Esophagus squamous epithelium (tissue), 4 donors: ENCODE results near the gene SYNGR2.

ENCODE experiments used
- CTCF ChIP-seq, 6 experiments: fragments of 450-650 bp in 4 of 6; fragments of 200-600 bp in 2 of 6; sonication (generic) in 2 of 6; IDR thresholded peaks; one replicate each; pipeline ENCODE4 v1.5.1; 2016 to 2019; ENCODE audit warnings: antibody characterized with exemption in 6 of 6, mild to moderate bottlenecking in 4 of 6, moderate library complexity in 4 of 6
- POLR2A ChIP-seq, 4 donors: fragments of 450-650 bp; IDR thresholded peaks; one replicate each; pipeline ENCODE4 v1.6.1; 2017; ENCODE audit warnings: antibody characterized with exemption in 4 of 4, mild to moderate bottlenecking in 4 of 4, moderate library complexity in 3 of 4

DNA sequence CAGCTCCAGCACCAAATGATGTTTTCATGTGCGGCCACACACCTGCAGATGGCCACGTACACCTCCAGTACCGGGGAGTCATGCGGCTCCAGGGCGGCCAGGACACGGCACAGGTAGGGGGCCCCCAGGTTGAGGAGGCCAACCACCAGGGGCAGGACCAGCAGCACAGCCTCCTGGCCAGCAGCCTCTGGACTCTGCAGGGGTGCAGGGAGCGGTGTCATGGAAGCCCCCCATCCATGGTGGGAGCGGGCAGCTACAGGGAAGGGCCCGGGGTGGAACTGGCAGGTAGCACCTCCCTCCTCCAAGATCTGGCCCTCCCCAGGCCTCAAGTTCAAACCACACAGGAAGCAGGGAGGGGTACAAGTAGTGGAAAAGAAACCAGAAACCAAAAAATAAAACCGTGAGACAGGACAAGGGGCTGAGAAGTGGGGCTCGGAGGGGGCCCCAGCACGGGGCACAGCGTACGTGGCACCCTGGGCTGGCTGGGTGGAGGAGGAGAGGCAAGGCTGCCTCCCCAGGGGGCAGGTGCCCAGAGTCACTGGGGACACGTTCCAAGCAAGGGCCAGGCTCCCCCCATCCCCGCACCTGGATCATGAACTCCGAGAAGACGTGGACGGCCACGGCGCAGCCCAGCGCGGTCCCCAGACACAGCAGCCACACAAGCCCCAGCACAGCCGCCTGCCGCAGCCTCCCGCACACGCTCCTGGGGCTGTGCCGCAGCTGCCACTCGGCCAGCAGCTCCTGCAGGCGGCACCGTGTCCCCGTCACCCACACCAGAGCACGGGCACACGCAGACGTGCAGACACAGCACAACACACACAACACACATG lies 47.2 kb upstream of the SYNGR2 start:
- TF ChIP-seq CTCF (IDR thresholded peaks at IDR 0.05): no peak
- no peak for TF ChIP-seq POLR2A (IDR thresholded peaks at IDR 0.05)
